Peyer's patch (tissue), 4 donors: ENCODE measurements around the gene CLCN1. TPM values are rescaled to one million over a fixed set of nuclear protein-coding genes. Genes with fewer than 3 reads are reported as not detected.
A peak's percentile ranks its signal among the peaks of the same experiment; 100 is the strongest.

ENCODE experiments used
- DNase-seq, 3 donors: peaks; one replicate each; pipeline ENCODE4 v3.0.0-alpha.2; 2017 to 2019
- H3K27ac ChIP-seq, 4 donors: fragments of 200-600 bp; sonication (generic); one replicate each; pipeline ENCODE4 v1.5.1; 2016 to 2019
- H3K27me3 ChIP-seq, 2 donors: fragments of 200-600 bp; sonication (generic); one replicate each; pipeline ENCODE4 v1.5.1; 2019
- H3K36me3 ChIP-seq, 3 donors: fragments of 200-600 bp; sonication (generic); one replicate each; pipeline ENCODE4 v1.5.1; 2016 to 2019
- H3K4me1 ChIP-seq, 4 donors: fragments of 200-600 bp; sonication (generic); one replicate each; pipeline ENCODE4 v1.5.1; 2016 to 2019
- H3K4me3 ChIP-seq, 4 donors: fragments of 200-600 bp; sonication (generic); 1 replicate in 3 of 4; 2 replicates in 1 of 4; pipeline ENCODE4 v1.5.1; 2016 to 2019; ENCODE audit warnings: mild to moderate bottlenecking in 1 of 4
- H3K9me3 ChIP-seq, 4 donors: fragments of 200-600 bp; sonication (generic); one replicate each; pipeline ENCODE4 v1.5.1; 2016 to 2019; ENCODE audit warnings: mild to moderate bottlenecking in 1 of 4
- POLR2A ChIP-seq, 2 donors: fragments of 450-650 bp; IDR thresholded peaks; one replicate each; pipeline ENCODE4 v1.5.1; 2017; ENCODE audit warnings: antibody characterized with exemption in 2 of 2, mild to moderate bottlenecking in 2 of 2, moderate library complexity in 2 of 2
- total RNA-seq, 4 donors: library from RNA; depleted of rRNA; stranded (reverse); fragments of >200 nt; gene quantifications; one replicate each; pipeline ENCODE4 v1.1.0, GENCODE V29; 2016
- TF ChIP-seq, protein P1 (sequence below), 6 experiments: fragments of 450-650 bp in 4 of 6; fragments of 200-600 bp in 2 of 6; sonication (generic) in 1 of 6; IDR thresholded peaks; one replicate each; pipeline ENCODE4 v1.5.1; 2017 to 2019; ENCODE audit warnings: antibody characterized with exemption in 6 of 6, mild to moderate bottlenecking in 3 of 6, moderate library complexity in 1 of 6

Gene CLCN1
- total RNA-seq, 4 donors from 2014 or later = 1.1 to 6.5 (median 2.5) TPM; not detected in 1

DNA sequence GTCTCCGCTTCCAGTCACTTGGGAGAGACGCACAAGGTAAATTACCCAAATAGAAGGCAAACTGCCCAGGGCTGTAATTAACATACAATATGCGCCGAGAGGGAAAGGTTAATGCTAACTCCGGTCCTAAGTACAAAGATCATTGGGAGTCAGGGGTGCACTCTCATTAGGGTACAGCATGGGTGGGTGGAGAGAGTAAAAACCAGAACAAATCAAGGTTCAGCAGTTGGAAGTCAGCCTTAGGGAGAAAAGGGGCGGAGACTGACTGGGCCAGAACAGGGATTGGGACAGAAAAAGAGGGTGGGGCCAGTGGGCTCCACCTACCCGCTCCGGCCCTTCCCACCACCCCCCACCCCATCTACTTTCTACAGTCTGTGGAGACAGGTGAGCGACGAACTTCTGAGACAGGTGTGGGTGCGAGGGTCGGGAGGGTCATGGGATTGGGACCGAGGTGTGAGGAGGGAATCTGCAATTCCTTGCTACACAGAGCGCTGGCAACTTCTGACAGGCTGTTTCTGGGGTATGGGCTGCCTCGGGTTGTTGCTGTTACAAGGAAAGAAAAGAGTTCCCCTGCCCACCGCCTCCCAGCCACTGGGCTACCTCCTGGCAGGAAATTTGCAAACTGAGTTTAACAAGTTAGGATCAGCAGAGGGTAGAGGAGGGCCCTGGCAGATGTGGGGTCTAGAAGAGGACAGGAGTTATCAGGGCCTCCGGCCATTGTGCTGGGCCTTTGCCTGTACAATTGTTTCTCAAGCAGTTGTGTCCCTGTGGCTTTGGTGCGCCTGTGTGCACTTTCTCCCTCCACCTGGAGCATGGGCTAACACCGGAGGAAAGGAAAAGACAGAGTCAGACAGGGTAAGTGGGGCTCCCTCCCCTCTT is 31.1 kb upstream of the CLCN1 start, which contains the start of gene TMEM139:
TMEM139 (plus strand) TSS at position 368 of the 879 bp plus-strand sequence. CDS start 1,000 bp downstream, outside the sequence.
- no peaks in the 10 kb centered on the region for H3K27me3 ChIP-seq
- DNase-seq = peak in 2 of 3 donors; percentile 85
- H3K9me3 ChIP-seq = no peaks in the 10 kb centered on the region
- H3K4me3 ChIP-seq = peak within 1 kb of the TSS in 3 of 4 donors; percentile 11 to 55 (median 50)
- TF ChIP-seq POLR2A (IDR thresholded peaks at IDR 0.05) = peak; percentile 59 to 78
- TF ChIP-seq, protein P1, sequence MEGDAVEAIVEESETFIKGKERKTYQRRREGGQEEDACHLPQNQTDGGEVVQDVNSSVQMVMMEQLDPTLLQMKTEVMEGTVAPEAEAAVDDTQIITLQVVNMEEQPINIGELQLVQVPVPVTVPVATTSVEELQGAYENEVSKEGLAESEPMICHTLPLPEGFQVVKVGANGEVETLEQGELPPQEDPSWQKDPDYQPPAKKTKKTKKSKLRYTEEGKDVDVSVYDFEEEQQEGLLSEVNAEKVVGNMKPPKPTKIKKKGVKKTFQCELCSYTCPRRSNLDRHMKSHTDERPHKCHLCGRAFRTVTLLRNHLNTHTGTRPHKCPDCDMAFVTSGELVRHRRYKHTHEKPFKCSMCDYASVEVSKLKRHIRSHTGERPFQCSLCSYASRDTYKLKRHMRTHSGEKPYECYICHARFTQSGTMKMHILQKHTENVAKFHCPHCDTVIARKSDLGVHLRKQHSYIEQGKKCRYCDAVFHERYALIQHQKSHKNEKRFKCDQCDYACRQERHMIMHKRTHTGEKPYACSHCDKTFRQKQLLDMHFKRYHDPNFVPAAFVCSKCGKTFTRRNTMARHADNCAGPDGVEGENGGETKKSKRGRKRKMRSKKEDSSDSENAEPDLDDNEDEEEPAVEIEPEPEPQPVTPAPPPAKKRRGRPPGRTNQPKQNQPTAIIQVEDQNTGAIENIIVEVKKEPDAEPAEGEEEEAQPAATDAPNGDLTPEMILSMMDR (IDR thresholded peaks at IDR 0.05) = peak in 1 of 6 experiments; percentile 1
- peak within 1 kb of the TSS; percentile 27 to 87 (median 70) for H3K27ac ChIP-seq
- no peaks in the 10 kb centered on the region for H3K36me3 ChIP-seq
- H3K4me1 ChIP-seq = peaks cover 3 to 33% (median 10%) of the 10 kb centered on the region in 4 donors

DNA sequence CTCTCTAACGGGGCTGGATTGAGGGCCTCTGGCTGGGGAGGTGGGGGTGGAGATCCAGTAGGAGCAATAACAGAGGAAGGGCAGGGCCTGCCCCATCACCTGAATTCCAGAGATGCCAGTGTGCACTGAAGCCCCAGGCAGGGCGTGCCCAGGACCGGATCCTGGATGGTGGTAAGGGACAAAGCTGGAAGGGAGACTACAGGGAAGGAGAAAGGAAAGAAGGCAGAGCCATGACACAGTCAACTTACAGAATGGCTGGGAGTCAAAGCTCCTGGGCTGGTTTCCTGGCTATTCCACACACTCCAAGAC is 30.5 kb upstream of the CLCN1 start:
- peak in 2 of 3 donors; percentile 76 to 77 for DNase-seq
- TF ChIP-seq POLR2A (IDR thresholded peaks at IDR 0.05) = no peak
- TF ChIP-seq, protein P1 (IDR thresholded peaks at IDR 0.05) = no peak
- no peaks in the 10 kb centered on the region for H3K9me3 ChIP-seq
- H3K4me3 ChIP-seq = peak overlapping the region in 3 of 4 donors; percentile 11 to 55 (median 50)
- H3K4me1 ChIP-seq = peaks cover 3 to 34% (median 13%) of the 10 kb centered on the region in 4 donors
- H3K27me3 ChIP-seq = no peaks in the 10 kb centered on the region
- H3K27ac ChIP-seq = peak overlapping the region in 3 of 4 donors; percentile 55 to 87 (median 82)
- no peaks in the 10 kb centered on the region for H3K36me3 ChIP-seq

- peak overlapping the region in 3 of 4 donors; percentile 55 to 87 (median 82) for H3K27ac ChIP-seq
Observed at GRCh38 chr7:143285806-143286521, 29.9 kb upstream of the CLCN1 start.

DNA sequence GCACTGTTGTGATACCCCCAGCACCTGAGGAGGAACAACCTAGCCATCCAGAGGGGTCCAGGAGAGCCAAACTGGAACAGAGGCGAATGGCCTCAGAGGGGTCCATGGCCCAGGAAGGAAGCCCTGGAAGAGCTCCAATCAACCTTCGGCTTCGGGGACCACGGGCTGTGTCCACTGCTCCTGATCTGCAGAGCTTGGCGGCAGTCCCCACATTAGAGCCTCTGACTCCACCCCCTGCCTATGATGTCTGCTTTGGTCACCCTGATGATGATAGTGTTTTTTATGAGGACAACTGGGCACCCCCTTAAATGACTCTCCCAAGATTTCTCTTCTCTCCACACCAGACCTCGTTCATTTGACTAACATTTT is 29.4 kb upstream of the CLCN1 start:
- no peaks in the 10 kb centered on the region for H3K9me3 ChIP-seq
- TF ChIP-seq, protein P1 (IDR thresholded peaks at IDR 0.05) = no peak
- no peak for TF ChIP-seq POLR2A (IDR thresholded peaks at IDR 0.05)
- H3K27ac ChIP-seq = peak overlapping the region in 2 of 4 donors; percentile 55 to 87
- peaks cover 0 to 4% (median 0%) of the 10 kb centered on the region in 3 donors for H3K36me3 ChIP-seq
- peaks cover 3 to 38% (median 13%) of the 10 kb centered on the region in 4 donors for H3K4me1 ChIP-seq
- no peaks in the 10 kb centered on the region for H3K27me3 ChIP-seq
- DNase-seq = no peak
- H3K4me3 ChIP-seq = peak overlapping the region in 2 of 4 donors; percentile 55 to 77

More at GRCh38 chr7:143285806-143286521, 29.9 kb upstream of the CLCN1 start:
- H3K27me3 ChIP-seq = no peaks in the 10 kb centered on the region
- H3K4me1 ChIP-seq = peaks cover 3 to 38% (median 13%) of the 10 kb centered on the region in 4 donors
- DNase-seq = no peak
- H3K9me3 ChIP-seq = no peaks in the 10 kb centered on the region
- TF ChIP-seq, protein P1 (IDR thresholded peaks at IDR 0.05) = no peak
- no peak for TF ChIP-seq POLR2A (IDR thresholded peaks at IDR 0.05)
- peak overlapping the region in 2 of 4 donors; percentile 50 to 55 for H3K4me3 ChIP-seq
- peaks cover 0 to under 1% (median 0%) of the 10 kb centered on the region in 3 donors for H3K36me3 ChIP-seq

DNA sequence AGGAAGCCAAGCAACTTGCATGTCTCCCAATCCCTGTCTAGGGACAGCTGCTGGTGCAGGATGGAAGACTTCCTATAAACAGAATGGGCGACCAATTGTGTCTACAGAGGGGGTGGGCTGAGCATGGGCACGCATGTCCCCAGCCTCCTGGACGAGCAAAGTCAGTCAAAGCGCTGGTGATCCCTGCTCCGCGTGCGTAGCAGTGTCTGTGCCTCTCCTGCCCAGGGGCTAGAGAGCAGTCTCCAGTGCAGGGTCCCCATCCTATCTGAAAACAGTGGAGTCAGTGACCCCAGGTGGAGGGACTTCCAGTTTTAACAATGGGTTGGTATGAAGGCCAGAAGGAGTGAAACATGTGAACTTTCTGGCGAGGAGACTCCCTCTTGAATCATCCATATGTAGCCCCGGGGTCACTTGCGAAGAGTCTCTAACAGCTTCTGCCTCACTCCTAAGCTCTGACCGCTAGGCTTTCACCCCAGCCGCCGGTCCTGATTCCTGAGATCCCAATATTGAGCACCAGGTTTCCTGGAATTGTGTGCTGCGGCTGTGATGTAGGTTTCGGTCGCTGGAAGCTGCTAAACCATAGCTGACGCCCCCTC is 28.5 kb upstream of the CLCN1 start:
- no peaks in the 10 kb centered on the region for H3K27me3 ChIP-seq
- TF ChIP-seq, protein P1 (IDR thresholded peaks at IDR 0.05) = no peak
- no peak for TF ChIP-seq POLR2A (IDR thresholded peaks at IDR 0.05)
- peak overlapping the region; percentile 77 to 94 (median 87) for H3K4me3 ChIP-seq
- peak overlapping the region; percentile 64 to 97 (median 77) for H3K27ac ChIP-seq
- peaks cover 0 to 11% (median 0%) of the 10 kb centered on the region in 3 donors for H3K36me3 ChIP-seq
- H3K4me1 ChIP-seq = peaks cover 3 to 38% (median 13%) of the 10 kb centered on the region in 4 donors
- H3K9me3 ChIP-seq = no peaks in the 10 kb centered on the region
- DNase-seq = no peak
